Ishikawa (cell line): ENCODE data around the gene LRRC18.

ENCODE experiments used
- CEBPB ChIP-seq: IDR thresholded peaks from 2 replicates; pipeline ENCODE4 v1.6.1; 2012
- CREB1 ChIP-seq: IDR thresholded peaks from 2 replicates; pipeline ENCODE4 v1.6.1; 2012; ENCODE audit warnings: low read depth
- EGR1 ChIP-seq: IDR thresholded peaks from 2 replicates; pipeline ENCODE4 v1.6.1; 2012
- EP300 ChIP-seq: IDR thresholded peaks from 2 replicates; pipeline ENCODE4 v1.6.1; 2012; ENCODE audit warnings: borderline replicate concordance
- FOXM1 ChIP-seq: IDR thresholded peaks from 2 replicates; pipeline ENCODE4 v1.6.1; 2012; ENCODE audit warnings: low read depth, borderline replicate concordance
- TAF1 ChIP-seq: IDR thresholded peaks from 2 replicates; pipeline ENCODE4 v1.6.1; 2012; ENCODE audit warnings: low read depth, mild to moderate bottlenecking
- TCF12 ChIP-seq: IDR thresholded peaks from 2 replicates; pipeline ENCODE4 v1.6.1; 2012; ENCODE audit warnings: low read depth
- YY1 ChIP-seq: IDR thresholded peaks from 2 replicates; pipeline ENCODE4 v1.6.1; 2012; ENCODE audit warnings: low read depth
- TF ChIP-seq, protein P1 (sequence below): IDR thresholded peaks from 2 replicates; pipeline ENCODE4 v1.6.1; 2012
- TF ChIP-seq, protein P2 (sequence below): IDR thresholded peaks from 2 replicates; pipeline ENCODE4 v1.6.1; 2012; ENCODE audit warnings: low read depth, mild to moderate bottlenecking

DNA sequence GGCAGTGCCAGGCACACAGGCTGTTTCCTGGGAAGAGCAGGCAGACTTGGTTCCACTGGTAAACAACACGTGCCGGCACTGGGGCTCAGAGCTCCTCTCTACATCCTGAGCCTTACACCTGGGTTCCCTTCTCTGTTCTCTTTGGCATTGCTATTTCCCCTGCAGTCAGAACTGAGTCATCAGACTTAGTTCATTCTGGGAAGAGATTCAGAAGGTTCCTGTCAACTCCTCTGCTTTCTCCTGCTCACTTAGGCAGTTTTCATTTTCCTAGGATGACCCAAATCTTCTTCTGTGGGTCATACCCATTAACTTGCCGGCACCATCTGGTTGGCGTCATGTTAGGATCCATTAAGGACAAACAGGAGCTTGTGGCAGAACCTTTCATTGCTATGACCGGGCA lies 33.4 kb upstream of the LRRC18 start:
- TF ChIP-seq YY1 (no peak), CEBPB (no peak), EGR1 (no peak), CREB1 (no peak), TCF12 (no peak), EP300 (no peak), FOXM1 (no peak), TAF1 (no peak)
- TF ChIP-seq, protein P1, sequence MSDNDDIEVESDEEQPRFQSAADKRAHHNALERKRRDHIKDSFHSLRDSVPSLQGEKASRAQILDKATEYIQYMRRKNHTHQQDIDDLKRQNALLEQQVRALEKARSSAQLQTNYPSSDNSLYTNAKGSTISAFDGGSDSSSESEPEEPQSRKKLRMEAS, result no peak
- TF ChIP-seq, protein P2, sequence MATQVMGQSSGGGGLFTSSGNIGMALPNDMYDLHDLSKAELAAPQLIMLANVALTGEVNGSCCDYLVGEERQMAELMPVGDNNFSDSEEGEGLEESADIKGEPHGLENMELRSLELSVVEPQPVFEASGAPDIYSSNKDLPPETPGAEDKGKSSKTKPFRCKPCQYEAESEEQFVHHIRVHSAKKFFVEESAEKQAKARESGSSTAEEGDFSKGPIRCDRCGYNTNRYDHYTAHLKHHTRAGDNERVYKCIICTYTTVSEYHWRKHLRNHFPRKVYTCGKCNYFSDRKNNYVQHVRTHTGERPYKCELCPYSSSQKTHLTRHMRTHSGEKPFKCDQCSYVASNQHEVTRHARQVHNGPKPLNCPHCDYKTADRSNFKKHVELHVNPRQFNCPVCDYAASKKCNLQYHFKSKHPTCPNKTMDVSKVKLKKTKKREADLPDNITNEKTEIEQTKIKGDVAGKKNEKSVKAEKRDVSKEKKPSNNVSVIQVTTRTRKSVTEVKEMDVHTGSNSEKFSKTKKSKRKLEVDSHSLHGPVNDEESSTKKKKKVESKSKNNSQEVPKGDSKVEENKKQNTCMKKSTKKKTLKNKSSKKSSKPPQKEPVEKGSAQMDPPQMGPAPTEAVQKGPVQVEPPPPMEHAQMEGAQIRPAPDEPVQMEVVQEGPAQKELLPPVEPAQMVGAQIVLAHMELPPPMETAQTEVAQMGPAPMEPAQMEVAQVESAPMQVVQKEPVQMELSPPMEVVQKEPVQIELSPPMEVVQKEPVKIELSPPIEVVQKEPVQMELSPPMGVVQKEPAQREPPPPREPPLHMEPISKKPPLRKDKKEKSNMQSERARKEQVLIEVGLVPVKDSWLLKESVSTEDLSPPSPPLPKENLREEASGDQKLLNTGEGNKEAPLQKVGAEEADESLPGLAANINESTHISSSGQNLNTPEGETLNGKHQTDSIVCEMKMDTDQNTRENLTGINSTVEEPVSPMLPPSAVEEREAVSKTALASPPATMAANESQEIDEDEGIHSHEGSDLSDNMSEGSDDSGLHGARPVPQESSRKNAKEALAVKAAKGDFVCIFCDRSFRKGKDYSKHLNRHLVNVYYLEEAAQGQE, result no peak
